Endothelial cell of umbilical vein (primary cell): ENCODE data around the gene MBNL2.

Source experiments
- CTCF ChIP-seq, 2 donors: IDR thresholded peaks; 1 replicate in 1 of 2; 2 replicates in 1 of 2; pipeline ENCODE4 v1.5.1; 2011; ENCODE audit warnings: low read length in 2 of 2, mild to moderate bottlenecking in 2 of 2, moderate library complexity in 2 of 2, control low read depth in 1 of 2, inconsistent platforms in 1 of 2, low read depth in 1 of 2; ENCODE audit not compliant: insufficient read depth in 1 of 2; ENCODE audit errors: extremely low read depth in 1 of 2
- EZH2 ChIP-seq: IDR thresholded peaks from 2 replicates; pipeline ENCODE4 v1.6.1; 2012; ENCODE audit warnings: borderline replicate concordance, low read depth, mild to moderate bottlenecking, moderate library complexity, low read length, inconsistent platforms; ENCODE audit not compliant: severe bottlenecking
- GATA2 ChIP-seq: IDR thresholded peaks from 2 replicates; pipeline ENCODE4 v1.7.0; 2011; ENCODE audit warnings: low read depth, mild to moderate bottlenecking, moderate library complexity, mixed read lengths, low read length; ENCODE audit not compliant: insufficient read length, insufficient read depth
- MAX ChIP-seq: IDR thresholded peaks from 2 replicates; pipeline ENCODE4 v1.6.1; 2011; ENCODE audit not compliant: insufficient read depth, insufficient read length
- POLR2A ChIP-seq: IDR thresholded peaks from 2 replicates; pipeline ENCODE4 v1.6.1; 2012; ENCODE audit warnings: low read depth, mild to moderate bottlenecking, control low read depth, low read length
- POLR2AphosphoS5 ChIP-seq: IDR thresholded peaks from 2 replicates; pipeline ENCODE4 v1.6.1; 2012; ENCODE audit warnings: low read depth, mild to moderate bottlenecking, control low read depth, low read length, moderate library complexity; ENCODE audit not compliant: insufficient read depth

- TF ChIP-seq CTCF (IDR thresholded peaks at IDR 0.05; ENCODE audit: extremely low read depth in 1 of 2, insufficient read depth in 1 of 2, low read depth in 1 of 2, low read length in 2 of 2): no peak
- no peak for TF ChIP-seq POLR2AphosphoS5
- no peak for TF ChIP-seq POLR2A
- no peak for TF ChIP-seq MAX
- no peak for TF ChIP-seq EZH2
- TF ChIP-seq GATA2: no peak
These were observed 210.2 kb downstream of the MBNL2 start for GRCh38 chr13:97432232-97432916.
